COLO668 (cell line): ENCODE measurements around the gene NKAIN2.
"Not testable (repeated sequence)": the region's sequence is repeated elsewhere in the genome, so short reads cannot be mapped to it uniquely, and the experiment has no call there.

ENCODE experiments used
- DNase-seq: peaks from one replicate; lab custom pipeline; 2025; ENCODE audit not compliant: unreplicated experiment; lab: John Stamatoyannopoulos, UW

Gene NKAIN2

GRCh38 chr6:124539096-124539495 lies 735.4 kb downstream of the NKAIN2 start:
- no peak for DNase-seq

- no peak for DNase-seq
These were observed 737.9 kb downstream of the NKAIN2 start for GRCh38 chr6:124541573-124541972.

GRCh38 chr6:124546601-124547000 lies 742.9 kb downstream of the NKAIN2 start:
- DNase-seq, result no peak

- DNase-seq, result no peak
These were observed 748.1 kb downstream of the NKAIN2 start for GRCh38 chr6:124551711-124552233.

GRCh38 chr6:124557873-124558272 lies 754.2 kb downstream of the NKAIN2 start:
- DNase-seq, result no peak

GRCh38 chr6:124560078-124560477 lies 756.4 kb downstream of the NKAIN2 start:
- not testable (repeated sequence) for DNase-seq

GRCh38 chr6:124560873-124561567 lies 757.4 kb downstream of the NKAIN2 start:
- DNase-seq, result no peak

GRCh38 chr6:124561635-124562130 lies 758.0 kb downstream of the NKAIN2 start:
- DNase-seq, result no peak

- not testable (repeated sequence) for DNase-seq
These were observed 760.5 kb downstream of the NKAIN2 start for GRCh38 chr6:124564125-124564524.

GRCh38 chr6:124567401-124567800 lies 763.7 kb downstream of the NKAIN2 start:
- no peak for DNase-seq

GRCh38 chr6:124573953-124574352 lies 770.3 kb downstream of the NKAIN2 start:
- DNase-seq, result no peak

GRCh38 chr6:124577734-124578281 lies 774.1 kb downstream of the NKAIN2 start:
- DNase-seq, result no peak

- no peak for DNase-seq
These were observed 786.3 kb downstream of the NKAIN2 start for GRCh38 chr6:124590001-124590400.

GRCh38 chr6:124599656-124600055 lies 796.0 kb downstream of the NKAIN2 start:
- no peak for DNase-seq

GRCh38 chr6:124604719-124605118 lies 801.1 kb downstream of the NKAIN2 start:
- no peak for DNase-seq

- DNase-seq, result no peak
These were observed 803.5 kb downstream of the NKAIN2 start for GRCh38 chr6:124607119-124607627.

GRCh38 chr6:124613031-124613430 lies 809.4 kb downstream of the NKAIN2 start:
- DNase-seq, result no peak

- no peak for DNase-seq
These were observed 818.7 kb downstream of the NKAIN2 start for GRCh38 chr6:124622351-124622750.

- DNase-seq, result no peak
These were observed 830.0 kb downstream of the NKAIN2 start for GRCh38 chr6:124633655-124634054.

- DNase-seq, result no peak
These were observed 836.8 kb downstream of the NKAIN2 start for GRCh38 chr6:124640432-124640831.

GRCh38 chr6:124655866-124656265 lies 852.2 kb downstream of the NKAIN2 start:
- no peak for DNase-seq

GRCh38 chr6:124658053-124658452 lies 854.4 kb downstream of the NKAIN2 start:
- DNase-seq, result no peak
